Endodermal cell (in vitro differentiated cells): ENCODE results near the gene IDH2. TPM values are rescaled to one million over a fixed set of nuclear protein-coding genes. Genes with fewer than 3 reads are reported as not detected.

Experiments
- DNase-seq: peaks from one replicate; pipeline ENCODE4 v3.0.0-alpha.2; 2017
- H3K27ac ChIP-seq: 2 replicates; pipeline ENCODE4 v1.5.1; 2013; ENCODE audit warnings: mild to moderate bottlenecking, low read depth, low read length, moderate library complexity
- H3K27me3 ChIP-seq: 2 replicates; pipeline ENCODE4 v1.6.1; 2013; ENCODE audit warnings: mild to moderate bottlenecking, low read length, moderate library complexity; ENCODE audit not compliant: insufficient read depth, control insufficient read depth, poor library complexity, severe bottlenecking
- H3K36me3 ChIP-seq: 2 replicates; pipeline ENCODE4 v1.7.0; 2013; ENCODE audit warnings: mild to moderate bottlenecking, low read length, moderate library complexity; ENCODE audit not compliant: control insufficient read depth, insufficient read depth
- H3K4me1 ChIP-seq: one replicate; pipeline ENCODE4 v1.7.0; 2013; ENCODE audit warnings: low read length; ENCODE audit not compliant: control insufficient read depth, insufficient read depth
- H3K4me3 ChIP-seq: 2 replicates; pipeline ENCODE4 v1.5.1; 2013; ENCODE audit warnings: mild to moderate bottlenecking, low read length, moderate library complexity
- H3K9ac ChIP-seq: 2 replicates; pipeline ENCODE4 v1.6.1; 2013; ENCODE audit warnings: mild to moderate bottlenecking, low read length, moderate library complexity; ENCODE audit not compliant: poor library complexity, severe bottlenecking; ENCODE audit errors: extremely low read depth
- H3K9me3 ChIP-seq: 2 replicates; pipeline ENCODE4 v1.6.1; 2013; ENCODE audit warnings: mild to moderate bottlenecking, low read length, moderate library complexity; ENCODE audit not compliant: control insufficient read depth
- H3K27ac Mint-ChIP-seq: 2 replicates; pipeline ENCODE4 v1.8.0; 2020; ENCODE audit warnings: mixed read lengths
- H3K27me3 Mint-ChIP-seq: 2 replicates; pipeline ENCODE4 v1.8.0; 2021; ENCODE audit warnings: mild to moderate bottlenecking, mixed read lengths; ENCODE audit not compliant: insufficient read depth
- H3K36me3 Mint-ChIP-seq: 2 replicates; pipeline ENCODE4 v1.8.0; 2020; ENCODE audit warnings: low read depth, mixed read lengths
- H3K4me1 Mint-ChIP-seq: 2 replicates; pipeline ENCODE4 v1.8.0; 2020; ENCODE audit warnings: mixed read lengths
- H3K4me3 Mint-ChIP-seq: 2 replicates; pipeline ENCODE4 v1.8.0; 2020; ENCODE audit warnings: mild to moderate bottlenecking, moderate library complexity, mixed read lengths
- H3K9me3 Mint-ChIP-seq: 2 replicates; pipeline ENCODE4 v1.8.0; 2020; ENCODE audit warnings: mild to moderate bottlenecking, mixed read lengths
- WGBS, 2 experiments: methylation state at CpG; one replicate each; pipeline versions ENCODE4 v1.1.5 to v1.1.7; 2013; ENCODE audit warnings: missing lambda C conversion rate in 2 of 2, mixed read lengths in 1 of 2; ENCODE audit not compliant: insufficient coverage in 1 of 2, insufficient read length in 1 of 2; 5-methylcytosine and 5-hydroxymethylcytosine counted together
- total RNA-seq, 2 donors: library from RNA; stranded (reverse); fragmentation: NEBNext Ultra II Directional in 1 of 2; extraction: Animal tissue kit (Norgen Biotek cat#: 25700) in 1 of 2; gene quantifications; 2 replicates in 1 of 2; 3 replicates in 1 of 2; pipeline ENCODE4 v1.2.1, GENCODE V29; 2021
- TF ChIP-seq, protein P1 (sequence below): fragments of 200-600 bp; sonication (generic); conservative IDR thresholded peaks from 2 replicates; pipeline ENCODE4 v1.5.0; 2021; ENCODE audit warnings: antibody characterized with exemption, mild to moderate bottlenecking

Gene IDH2
- total RNA-seq, 2 donors from 2014 or later = 27.0 to 50.8 TPM

- H3K9me3 ChIP-seq = no peaks in the 10 kb centered on the region
- Mint-ChIP-seq H3K27me3 (no peaks in the 10 kb centered on the region), H3K36me3 (peaks cover 8% of the 10 kb centered on the region), H3K27ac (peak overlapping the region; percentile 88), H3K4me3 (no peak overlapping the region), H3K4me1 (peaks cover 30% of the 10 kb centered on the region), H3K9me3 (no peaks in the 10 kb centered on the region)
- H3K36me3 ChIP-seq = peaks cover 8% of the 10 kb centered on the region
- no peak overlapping the region for H3K9ac ChIP-seq
- peaks cover 16% of the 10 kb centered on the region for H3K4me1 ChIP-seq
- peak; percentile 81 for DNase-seq
- H3K27ac ChIP-seq = peak overlapping the region; percentile 60
- H3K4me3 ChIP-seq = no peak overlapping the region
- TF ChIP-seq, protein P1, sequence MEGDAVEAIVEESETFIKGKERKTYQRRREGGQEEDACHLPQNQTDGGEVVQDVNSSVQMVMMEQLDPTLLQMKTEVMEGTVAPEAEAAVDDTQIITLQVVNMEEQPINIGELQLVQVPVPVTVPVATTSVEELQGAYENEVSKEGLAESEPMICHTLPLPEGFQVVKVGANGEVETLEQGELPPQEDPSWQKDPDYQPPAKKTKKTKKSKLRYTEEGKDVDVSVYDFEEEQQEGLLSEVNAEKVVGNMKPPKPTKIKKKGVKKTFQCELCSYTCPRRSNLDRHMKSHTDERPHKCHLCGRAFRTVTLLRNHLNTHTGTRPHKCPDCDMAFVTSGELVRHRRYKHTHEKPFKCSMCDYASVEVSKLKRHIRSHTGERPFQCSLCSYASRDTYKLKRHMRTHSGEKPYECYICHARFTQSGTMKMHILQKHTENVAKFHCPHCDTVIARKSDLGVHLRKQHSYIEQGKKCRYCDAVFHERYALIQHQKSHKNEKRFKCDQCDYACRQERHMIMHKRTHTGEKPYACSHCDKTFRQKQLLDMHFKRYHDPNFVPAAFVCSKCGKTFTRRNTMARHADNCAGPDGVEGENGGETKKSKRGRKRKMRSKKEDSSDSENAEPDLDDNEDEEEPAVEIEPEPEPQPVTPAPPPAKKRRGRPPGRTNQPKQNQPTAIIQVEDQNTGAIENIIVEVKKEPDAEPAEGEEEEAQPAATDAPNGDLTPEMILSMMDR = no peak
- WGBS, 2 experiments = 78 to 80% methylated on average over 10 to 11 of the region's 11 CpGs
- H3K27me3 ChIP-seq = no peaks in the 10 kb centered on the region
Measured at GRCh38 chr15:90063770-90064247, 38.5 kb downstream of the IDH2 start.

GRCh38 chr15:90062973-90063769 is 39.1 kb downstream of the IDH2 start:
- H3K27ac Mint-ChIP-seq = peak overlapping the region; percentile 88
- no peaks in the 10 kb centered on the region for H3K27me3 ChIP-seq
- H3K27ac ChIP-seq = peak overlapping the region; percentile 60
- no peak overlapping the region for H3K9ac ChIP-seq
- H3K4me1 Mint-ChIP-seq = peaks cover 31% of the 10 kb centered on the region
- H3K9me3 Mint-ChIP-seq = no peaks in the 10 kb centered on the region
- DNase-seq = peak; percentile 71
- H3K4me3 ChIP-seq = no peak overlapping the region
- H3K4me1 ChIP-seq = peaks cover 16% of the 10 kb centered on the region
- H3K27me3 Mint-ChIP-seq = no peaks in the 10 kb centered on the region
- WGBS, 2 experiments = 78 to 81% methylated on average over 11 to 20 of the region's 20 CpGs
- H3K36me3 Mint-ChIP-seq = peaks cover 5% of the 10 kb centered on the region
- no peaks in the 10 kb centered on the region for H3K9me3 ChIP-seq
- H3K4me3 Mint-ChIP-seq = peak overlapping the region; percentile 0
- peaks cover 2% of the 10 kb centered on the region for H3K36me3 ChIP-seq
- TF ChIP-seq, protein P1 = no peak

GRCh38 chr15:90062462-90062932 is 39.8 kb downstream of the IDH2 start:
- Histone ChIP-seq H3K27ac (peak overlapping the region; percentile 83), H3K36me3 (peaks cover 2% of the 10 kb centered on the region), H3K9me3 (no peaks in the 10 kb centered on the region), H3K4me3 (no peak overlapping the region), H3K27me3 (no peaks in the 10 kb centered on the region), H3K4me1 (peaks cover 16% of the 10 kb centered on the region), H3K9ac (peak overlapping the region; percentile 34)
- peak overlapping the region; percentile 83 for H3K27ac Mint-ChIP-seq
- 80 to 81% methylated on average over 9 to 16 of the region's 16 CpGs for WGBS, 2 experiments
- TF ChIP-seq, protein P1 = no peak
- peak; percentile 71 for DNase-seq
- H3K4me3 Mint-ChIP-seq = peak overlapping the region; percentile 0
- H3K36me3 Mint-ChIP-seq = no peaks in the 10 kb centered on the region
- H3K27me3 Mint-ChIP-seq = no peaks in the 10 kb centered on the region
- H3K9me3 Mint-ChIP-seq = no peaks in the 10 kb centered on the region
- H3K4me1 Mint-ChIP-seq = peaks cover 31% of the 10 kb centered on the region
